ENCODE results near the gene PKD2L1. TPM values are rescaled to one million over a fixed set of nuclear protein-coding genes. Genes with fewer than 3 reads are reported as not detected.

The PKD2L1 gene
- total and polyA plus RNA-seq, 2 donors (not counting 1 experiment from before 2014, with no cell fraction given): 0.37 TPM; not detected in 1

- Histone ChIP-seq H3K27me3 (replicated peaks in 1 of 4; ENCODE audit: control extremely low read depth in 1 of 4, control insufficient read depth in 3 of 4, insufficient read depth in 4 of 4, low read length in 3 of 4) (no peaks in the 10 kb centered on the region), H3K4me1 (ENCODE audit: control insufficient read depth in 2 of 2, insufficient read depth in 2 of 2, low read length in 2 of 2) (no peaks in the 10 kb centered on the region), H3K4me2 (replicated peaks; ENCODE audit: low read depth, low read length, poor library complexity, severe bottlenecking) (no peak overlapping the region), H3K27ac (ENCODE audit: low read length in 2 of 2) (no peak overlapping the region), H4K20me1 (ENCODE audit: control insufficient read depth, insufficient read depth, low read length, poor library complexity, severe bottlenecking) (no peaks in the 10 kb centered on the region), H3K9ac (ENCODE audit: low read length) (no peak overlapping the region), H3K36me3 (replicated peaks in 1 of 2; ENCODE audit: control extremely low read depth in 1 of 2, control insufficient read depth in 1 of 2, extremely low read depth in 1 of 2, insufficient read depth in 2 of 2, low read length in 1 of 2) (peaks cover 3 to 4% of the 10 kb centered on the region in 2 experiments), H3K79me2 (ENCODE audit: control insufficient read depth, insufficient read depth, low read length) (no peaks in the 10 kb centered on the region), H2AFZ (ENCODE audit: insufficient read depth, low read depth, low read length, poor library complexity, severe bottlenecking) (no peak overlapping the region), H3K9me3 (ENCODE audit: control extremely low read depth in 1 of 3, control insufficient read depth in 2 of 3, insufficient read depth in 1 of 3, low read length in 2 of 3) (no peaks in the 10 kb centered on the region), H3K4me3 (ENCODE audit: control extremely low read depth in 1 of 5, extremely low read depth in 1 of 5, insufficient read depth in 1 of 5, low read depth in 2 of 5, low read length in 4 of 5) (no peak overlapping the region)
- 96% methylated on average over 2 of the region's 2 CpGs for WGBS (ENCODE audit: insufficient coverage)
- no peak overlapping the region for H3K4me3 Mint-ChIP-seq
- no peak for ATAC-seq (ENCODE audit: low read depth)
- no peak for DNase-seq
- CTCF ChIA-PET: no interaction called here
- intact Hi-C loops (cut with micrococcal nuclease): no loop called here
- POLR2A ChIA-PET: no interaction called here
- H3K4me1 Mint-ChIP-seq: no peaks in the 10 kb centered on the region
- TF ChIP-seq EZH2 (IDR thresholded peaks at IDR 0.05; ENCODE audit: borderline replicate concordance, insufficient read depth, low read depth, low read length, poor library complexity, severe bottlenecking) (no peak), CTCF (IDR thresholded peaks at IDR 0.05) (no peak)
- H3K27ac Mint-ChIP-seq: no peak overlapping the region
- no peaks in the 10 kb centered on the region for H3K27me3 Mint-ChIP-seq
- no peaks in the 10 kb centered on the region for H3K9me3 Mint-ChIP-seq (ENCODE audit: insufficient read depth)
These were observed 29.0 kb upstream of the PKD2L1 start for GRCh38 chr10:100359030-100359432.

- Histone ChIP-seq H3K4me3 (ENCODE audit: control extremely low read depth in 1 of 5, extremely low read depth in 1 of 5, insufficient read depth in 1 of 5, low read depth in 2 of 5, low read length in 4 of 5) (no peak overlapping the region), H3K9ac (ENCODE audit: low read length) (no peak overlapping the region), H3K4me1 (ENCODE audit: control insufficient read depth in 2 of 2, insufficient read depth in 2 of 2, low read length in 2 of 2) (no peaks in the 10 kb centered on the region), H2AFZ (ENCODE audit: insufficient read depth, low read depth, low read length, poor library complexity, severe bottlenecking) (no peak overlapping the region), H3K79me2 (ENCODE audit: control insufficient read depth, insufficient read depth, low read length) (no peaks in the 10 kb centered on the region), H3K27ac (ENCODE audit: low read length in 2 of 2) (no peak overlapping the region), H3K9me3 (ENCODE audit: control extremely low read depth in 1 of 3, control insufficient read depth in 2 of 3, insufficient read depth in 1 of 3, low read length in 2 of 3) (no peaks in the 10 kb centered on the region), H3K36me3 (replicated peaks in 1 of 2; ENCODE audit: control extremely low read depth in 1 of 2, control insufficient read depth in 1 of 2, extremely low read depth in 1 of 2, insufficient read depth in 2 of 2, low read length in 1 of 2) (peaks cover 3 to 4% of the 10 kb centered on the region in 2 experiments), H3K27me3 (replicated peaks in 1 of 4; ENCODE audit: control extremely low read depth in 1 of 4, control insufficient read depth in 3 of 4, insufficient read depth in 4 of 4, low read length in 3 of 4) (no peaks in the 10 kb centered on the region), H4K20me1 (ENCODE audit: control insufficient read depth, insufficient read depth, low read length, poor library complexity, severe bottlenecking) (no peaks in the 10 kb centered on the region), H3K4me2 (replicated peaks; ENCODE audit: low read depth, low read length, poor library complexity, severe bottlenecking) (no peak overlapping the region)
- CTCF ChIA-PET: no interaction called here
- TF ChIP-seq CTCF (IDR thresholded peaks at IDR 0.05) (no peak), EZH2 (IDR thresholded peaks at IDR 0.05; ENCODE audit: borderline replicate concordance, insufficient read depth, low read depth, low read length, poor library complexity, severe bottlenecking) (no peak)
- DNase-seq (no peak), ATAC-seq (ENCODE audit: low read depth) (no peak)
- POLR2A ChIA-PET: no interaction called here
- intact Hi-C loops (cut with micrococcal nuclease): no loop called here
- no peak overlapping the region for H3K27ac Mint-ChIP-seq
- no peak overlapping the region for H3K4me3 Mint-ChIP-seq
- 100% methylated on average over 1 of the region's 4 CpGs for WGBS (ENCODE audit: insufficient coverage)
- H3K27me3 Mint-ChIP-seq: no peaks in the 10 kb centered on the region
- no peaks in the 10 kb centered on the region for H3K4me1 Mint-ChIP-seq
- H3K9me3 Mint-ChIP-seq (ENCODE audit: insufficient read depth): no peaks in the 10 kb centered on the region
These were observed 27.2 kb upstream of the PKD2L1 start for GRCh38 chr10:100357059-100357858.

Measured in B cell (primary cell).